Neutrophil (primary cell): Measurements from ENCODE around the gene FKBP1B.

Source experiments
- H3K27ac ChIP-seq: fragments of 200-600 bp; sonication (generic); 2 replicates; pipeline ENCODE4 v1.5.1; 2016; ENCODE audit warnings: mild to moderate bottlenecking, moderate library complexity
- H3K27me3 ChIP-seq: fragments of 200-600 bp; sonication (generic); 2 replicates; pipeline ENCODE4 v1.6.0; 2016; ENCODE audit warnings: mild to moderate bottlenecking
- H3K36me3 ChIP-seq: fragments of 200-600 bp; sonication (generic); 2 replicates; pipeline ENCODE4 v1.5.1; 2017
- H3K4me1 ChIP-seq, 2 experiments: fragments of 200-600 bp in 1 of 2; sonication (generic) in 1 of 2; 1 replicate in 1 of 2; 2 replicates in 1 of 2; pipeline versions ENCODE4 v1.5.1 to v1.6.1; 2013 to 2016; ENCODE audit warnings: low read depth in 1 of 2, low read length in 1 of 2, mild to moderate bottlenecking in 1 of 2, moderate library complexity in 1 of 2; ENCODE audit not compliant: control insufficient read depth in 1 of 2, insufficient read depth in 1 of 2
- H3K4me3 ChIP-seq, 2 experiments: fragments of 200-600 bp in 1 of 2; sonication (generic) in 1 of 2; 1 replicate in 1 of 2; 2 replicates in 1 of 2; pipeline ENCODE4 v1.5.1; 2013 to 2016; ENCODE audit warnings: low read depth in 1 of 2, low read length in 1 of 2, mild to moderate bottlenecking in 1 of 2, moderate library complexity in 1 of 2
- H3K9me3 ChIP-seq: fragments of 200-600 bp; sonication (generic); 2 replicates; pipeline ENCODE4 v1.5.1; 2016
- TF ChIP-seq, protein P1 (sequence below): fragments of 200-600 bp; sonication (generic); IDR thresholded peaks from 2 replicates; pipeline ENCODE4 v1.5.1; 2016; ENCODE audit warnings: antibody characterized with exemption

The FKBP1B gene

DNA sequence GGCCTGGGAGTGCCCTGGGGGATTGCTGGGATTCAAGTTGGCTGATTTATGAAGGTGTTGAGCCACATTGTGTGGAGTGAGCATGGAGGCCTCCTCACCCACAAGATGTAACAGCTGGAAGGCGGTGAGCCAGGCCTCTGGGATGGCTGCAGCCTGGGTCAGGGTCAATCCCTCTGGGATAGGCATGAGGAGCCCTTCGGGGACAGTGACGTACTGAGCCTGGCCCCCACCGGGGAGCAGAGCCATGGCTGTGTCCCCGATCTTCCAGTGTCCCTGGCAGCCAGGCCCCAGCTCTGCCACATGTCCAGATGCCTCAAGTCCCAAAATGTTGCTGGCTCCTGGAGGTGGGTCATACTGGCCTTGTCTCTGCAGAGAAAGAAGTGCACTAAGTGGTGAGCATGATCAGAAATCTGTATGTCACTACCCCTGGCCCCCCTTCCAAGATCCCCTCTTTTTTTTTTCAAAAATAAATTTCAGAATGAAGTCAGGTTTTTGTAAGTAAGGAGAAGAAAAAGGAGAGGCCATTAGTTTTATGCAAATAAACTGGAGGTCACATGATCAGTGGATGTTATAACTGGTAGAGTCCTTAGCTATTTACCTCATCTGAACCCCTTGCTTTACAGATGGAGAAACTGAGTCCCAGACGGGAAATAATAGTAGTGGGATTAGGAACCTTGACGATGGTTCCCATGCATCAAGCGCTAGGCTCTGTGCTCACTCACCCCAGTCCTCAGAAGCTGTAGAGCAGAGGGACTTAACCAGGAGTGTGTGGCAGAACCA is 33.4 kb downstream of the FKBP1B start:
- H3K36me3 ChIP-seq: peaks cover 22% of the 10 kb centered on the region
- no peaks in the 10 kb centered on the region for H3K9me3 ChIP-seq
- peak overlapping the region; percentile 81 for H3K27ac ChIP-seq
- TF ChIP-seq, protein P1, sequence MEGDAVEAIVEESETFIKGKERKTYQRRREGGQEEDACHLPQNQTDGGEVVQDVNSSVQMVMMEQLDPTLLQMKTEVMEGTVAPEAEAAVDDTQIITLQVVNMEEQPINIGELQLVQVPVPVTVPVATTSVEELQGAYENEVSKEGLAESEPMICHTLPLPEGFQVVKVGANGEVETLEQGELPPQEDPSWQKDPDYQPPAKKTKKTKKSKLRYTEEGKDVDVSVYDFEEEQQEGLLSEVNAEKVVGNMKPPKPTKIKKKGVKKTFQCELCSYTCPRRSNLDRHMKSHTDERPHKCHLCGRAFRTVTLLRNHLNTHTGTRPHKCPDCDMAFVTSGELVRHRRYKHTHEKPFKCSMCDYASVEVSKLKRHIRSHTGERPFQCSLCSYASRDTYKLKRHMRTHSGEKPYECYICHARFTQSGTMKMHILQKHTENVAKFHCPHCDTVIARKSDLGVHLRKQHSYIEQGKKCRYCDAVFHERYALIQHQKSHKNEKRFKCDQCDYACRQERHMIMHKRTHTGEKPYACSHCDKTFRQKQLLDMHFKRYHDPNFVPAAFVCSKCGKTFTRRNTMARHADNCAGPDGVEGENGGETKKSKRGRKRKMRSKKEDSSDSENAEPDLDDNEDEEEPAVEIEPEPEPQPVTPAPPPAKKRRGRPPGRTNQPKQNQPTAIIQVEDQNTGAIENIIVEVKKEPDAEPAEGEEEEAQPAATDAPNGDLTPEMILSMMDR: no peak
- H3K27me3 ChIP-seq: no peaks in the 10 kb centered on the region
- peak overlapping the region; percentile 77 to 83 for H3K4me3 ChIP-seq
- peaks cover 66 to 67% of the 10 kb centered on the region in 2 experiments for H3K4me1 ChIP-seq

DNA sequence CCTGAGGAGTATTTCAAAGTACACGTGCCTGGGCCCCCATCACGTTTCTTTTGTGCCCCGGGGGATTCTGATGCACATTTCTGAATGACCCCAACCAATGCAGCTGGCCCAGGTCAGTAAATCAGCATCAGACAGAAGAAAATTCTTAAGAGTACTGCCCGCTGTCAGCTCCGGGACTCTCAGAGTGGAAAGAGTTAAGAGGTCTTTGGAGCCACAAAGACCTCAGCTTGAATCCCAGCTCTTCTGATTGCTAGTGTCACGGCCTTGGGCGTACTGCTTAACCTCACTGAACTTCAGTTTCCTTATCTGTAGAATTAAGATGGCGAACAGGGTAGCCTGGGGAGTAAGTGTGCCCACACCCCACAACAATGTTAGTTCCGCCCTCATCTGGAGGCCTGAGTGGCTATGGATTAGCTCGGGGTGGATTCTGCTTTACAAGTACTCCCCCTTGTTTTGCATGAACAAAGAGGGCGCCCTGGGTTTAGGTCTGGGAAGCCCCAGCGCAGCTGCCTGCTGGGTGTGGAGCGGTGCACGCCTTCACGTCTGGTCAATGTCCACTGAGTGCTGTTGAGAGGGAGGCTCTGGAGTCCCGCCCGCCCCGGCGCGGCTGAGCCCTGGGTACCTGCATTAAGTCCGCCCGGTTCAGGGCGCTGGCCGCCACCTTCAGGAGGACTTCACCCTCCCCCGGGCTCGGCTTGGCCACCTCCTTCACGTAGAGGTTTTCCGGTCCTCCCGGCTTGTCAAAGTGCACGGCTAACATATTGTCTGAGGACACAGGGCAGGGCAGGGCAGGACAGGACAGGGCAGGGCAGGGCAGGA is 34.2 kb downstream of the FKBP1B start:
- Histone ChIP-seq H3K9me3 (no peaks in the 10 kb centered on the region), H3K27me3 (no peaks in the 10 kb centered on the region), H3K4me1 (peaks cover 64 to 65% of the 10 kb centered on the region in 2 experiments), H3K4me3 (peak overlapping the region; percentile 77 to 83), H3K27ac (peak overlapping the region; percentile 81), H3K36me3 (peaks cover 30% of the 10 kb centered on the region)
- TF ChIP-seq, protein P1: no peak

DNA sequence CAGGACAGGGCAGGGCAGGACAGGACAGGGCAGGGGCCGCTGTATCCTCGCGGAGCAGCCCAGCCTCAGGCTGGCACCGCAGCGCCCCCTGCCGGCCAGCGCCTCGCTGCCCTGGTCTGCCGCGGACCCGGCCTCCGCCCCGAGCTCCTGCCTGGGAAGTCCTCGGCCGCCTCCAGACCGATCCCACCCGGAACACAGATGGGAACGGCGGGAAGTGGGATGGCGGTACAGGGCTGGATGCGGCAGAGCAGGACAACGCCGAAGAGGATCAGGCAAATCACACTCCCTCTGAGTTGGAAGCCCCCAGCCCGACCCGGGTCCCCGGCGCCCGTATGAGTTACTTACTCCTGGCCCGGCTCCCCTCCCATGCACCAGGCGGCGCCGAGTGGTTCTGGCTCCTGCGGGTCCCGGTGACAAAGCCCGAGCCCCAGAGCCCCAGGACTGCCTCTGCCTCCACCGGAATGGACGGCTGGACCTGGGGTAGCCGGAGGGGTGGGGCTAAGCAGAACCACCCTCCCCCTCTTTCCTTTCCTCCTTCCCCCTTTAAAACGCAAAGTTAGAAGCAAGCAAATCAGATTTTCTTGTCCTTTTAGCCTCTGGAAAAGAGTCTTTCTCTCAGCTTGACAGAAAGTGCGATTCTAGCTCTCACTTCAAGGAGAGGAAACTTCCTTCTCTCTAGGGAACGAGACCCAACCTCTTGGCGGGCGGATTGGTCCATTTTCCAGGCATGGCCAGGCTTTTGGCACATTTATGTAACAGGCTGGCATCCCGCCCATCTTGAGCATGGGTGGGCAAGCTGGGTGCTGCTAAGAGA is 35.1 kb downstream of the FKBP1B start, which contains the start of gene TP53I3:
TP53I3 (minus strand) TSS at position 449 of the 814 bp plus-strand sequence. CDS start 508 bp downstream, outside the sequence.
- Histone ChIP-seq H3K4me3 (peak within 1 kb of the TSS; percentile 77 to 83), H3K4me1 (peaks cover 68 to 70% of the 10 kb centered on the region in 2 experiments), H3K27ac (peak within 1 kb of the TSS; percentile 81), H3K9me3 (no peaks in the 10 kb centered on the region), H3K36me3 (peaks cover 30% of the 10 kb centered on the region), H3K27me3 (no peaks in the 10 kb centered on the region)
- TF ChIP-seq, protein P1: peak; percentile 95

DNA sequence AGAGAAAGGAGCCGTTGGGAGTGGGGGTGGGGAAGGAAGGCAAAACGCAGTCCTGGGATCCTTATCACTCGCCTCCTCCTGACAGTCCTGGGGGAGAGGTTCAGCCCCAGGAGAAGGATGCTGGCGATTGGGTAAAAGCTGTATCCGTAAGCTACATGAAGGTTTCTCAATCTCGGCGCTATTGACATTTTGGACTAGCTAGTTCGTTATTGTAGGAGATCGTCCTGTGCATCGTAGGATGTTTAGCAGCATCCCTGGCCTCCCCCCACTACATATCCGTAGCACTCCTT is 35.6 kb downstream of the FKBP1B start:
- H3K27ac ChIP-seq: peak overlapping the region; percentile 81

DNA sequence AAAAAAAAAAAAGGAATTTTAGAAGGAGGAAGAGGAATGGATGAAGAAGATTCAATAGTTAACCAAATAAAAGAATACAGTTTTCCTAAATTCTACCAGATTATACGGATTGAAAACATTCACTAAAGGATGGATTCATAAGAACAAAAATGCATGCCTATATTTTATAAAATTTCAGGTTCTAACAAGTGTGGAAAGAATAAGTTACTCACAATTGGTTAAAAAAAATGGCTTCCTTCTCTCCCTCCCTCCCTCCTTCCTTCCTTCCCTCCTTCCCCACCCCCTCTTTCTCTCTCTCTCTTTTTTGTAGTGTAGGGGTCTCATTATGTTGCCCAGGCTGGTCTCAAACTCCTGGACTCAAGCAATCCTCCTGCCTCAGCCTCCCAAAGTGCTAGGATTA is 36.7 kb downstream of the FKBP1B start:
- Histone ChIP-seq H3K9me3 (no peaks in the 10 kb centered on the region), H3K27ac (no peak overlapping the region), H3K36me3 (peaks cover 25% of the 10 kb centered on the region), H3K4me3 (no peak overlapping the region), H3K4me1 (peaks cover 56 to 59% of the 10 kb centered on the region in 2 experiments), H3K27me3 (no peaks in the 10 kb centered on the region)
- TF ChIP-seq, protein P1: no peak

More for the DNA sequence above, 35.6 kb downstream of the FKBP1B start:
- Histone ChIP-seq H3K27me3 (no peaks in the 10 kb centered on the region), H3K4me3 (peak overlapping the region; percentile 77 to 83), H3K4me1 (peaks cover 67 to 70% of the 10 kb centered on the region in 2 experiments), H3K36me3 (peaks cover 25% of the 10 kb centered on the region), H3K9me3 (no peaks in the 10 kb centered on the region)
- TF ChIP-seq, protein P1: no peak
